SK-N-MC (cell line): ENCODE results near the gene MT1E.

Experiments
- EZH2 ChIP-seq: fragments of 200-600 bp; sonication (generic); IDR thresholded peaks from one replicate; pipeline ENCODE4 v1.6.1; 2017; ENCODE audit warnings: antibody characterized with exemption
- POLR2AphosphoS5 ChIP-seq: IDR thresholded peaks from 2 replicates; pipeline ENCODE4 v1.6.1; 2012; ENCODE audit warnings: mild to moderate bottlenecking, low read depth, low read length, borderline replicate concordance

DNA sequence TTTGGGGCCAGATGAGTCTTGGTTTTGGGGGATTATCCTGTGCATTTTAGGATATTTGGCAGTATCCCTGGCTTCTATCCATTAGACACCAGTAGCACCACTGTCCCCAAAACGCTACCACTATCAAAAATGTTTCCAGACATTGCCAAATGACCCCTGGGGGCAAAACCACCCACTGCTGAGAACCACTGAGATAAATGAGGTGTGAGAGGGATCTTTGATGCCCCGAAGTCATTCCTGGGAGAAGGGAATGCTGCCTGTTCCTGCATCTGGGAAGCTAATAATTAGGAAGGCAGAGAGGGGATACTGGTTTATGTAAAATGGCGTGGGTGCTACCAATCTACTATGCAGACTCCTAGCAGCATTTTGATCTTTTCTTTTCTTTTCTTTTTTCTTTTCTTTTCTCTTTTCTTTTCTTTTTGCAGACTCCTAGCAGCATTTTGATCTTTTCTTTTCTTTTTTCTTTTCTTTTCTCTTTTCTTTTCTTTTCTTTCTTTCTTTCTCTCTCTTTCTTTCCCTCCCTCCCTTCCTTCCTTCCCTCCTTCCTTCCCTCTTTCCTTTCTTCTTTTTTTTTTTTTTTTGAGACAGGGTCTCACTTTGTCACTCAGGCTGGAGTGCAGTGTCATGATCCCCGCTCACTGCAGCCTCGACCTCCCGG is 45.1 kb upstream of the MT1E start:
- TF ChIP-seq POLR2AphosphoS5, result no peak
- no peak for TF ChIP-seq EZH2
